ENCODE results near the gene MCF2L. TPM values are rescaled to one million over a fixed set of nuclear protein-coding genes. Genes with fewer than 3 reads are reported as not detected.
"Not testable (repeated sequence)": the region's sequence is repeated elsewhere in the genome, so short reads cannot be mapped to it uniquely, and the experiment has no call there.

MCF2L gene
- polyA plus RNA-seq, 1 donor from 2014 or later: 88.0 TPM

DNA sequence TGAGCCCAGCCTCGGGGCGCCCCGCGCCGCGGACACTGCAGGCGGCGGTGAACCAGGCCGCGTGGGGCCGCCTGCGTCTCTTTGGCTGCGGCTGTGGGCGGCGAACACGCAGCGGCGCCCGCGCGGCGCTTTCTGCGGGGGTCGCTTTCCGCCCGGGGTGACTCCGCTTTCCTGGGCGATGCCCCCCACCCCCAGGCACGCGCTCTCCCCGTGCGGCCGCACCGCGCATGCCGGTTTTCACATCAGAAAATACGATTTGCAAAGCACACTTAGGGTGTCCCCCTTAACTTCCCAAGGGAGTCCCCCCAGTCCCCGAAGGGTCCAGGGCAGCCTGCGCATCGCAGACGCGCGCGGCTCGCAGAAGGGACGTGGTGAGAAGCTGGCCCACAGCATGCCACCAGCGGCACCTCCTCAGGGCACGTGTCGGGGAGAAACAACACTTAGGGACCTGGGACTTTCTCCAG, 141.9 kb downstream of the MCF2L start:
- no peak overlapping the region for H2AFZ ChIP-seq (ENCODE audit: low read depth, low read length)
- no peaks in the 10 kb centered on the region for H3K36me3 ChIP-seq (ENCODE audit: insufficient read depth, low read length)
- H3K4me2 ChIP-seq (ENCODE audit: low read length): no peak overlapping the region
- H3K4me3 ChIP-seq (ENCODE audit: low read length): peak overlapping the region; percentile 62
- no peaks in the 10 kb centered on the region for H4K20me1 ChIP-seq (ENCODE audit: insufficient read depth)
- H3K9me2 ChIP-seq (ENCODE audit: insufficient read depth, low read length): no peaks in the 10 kb centered on the region
- no peaks in the 10 kb centered on the region for H3K79me2 ChIP-seq (replicated peaks; ENCODE audit: insufficient read depth, low read length)
- H3K27me3 ChIP-seq (ENCODE audit: insufficient read depth, low read depth, low read length): peaks cover 22% of the 10 kb centered on the region
- TF ChIP-seq EP300 (conservative IDR thresholded peaks at IDR 0.05; ENCODE audit: poor library complexity, severe bottlenecking) (no peak), TAF1 (IDR thresholded peaks at IDR 0.05; ENCODE audit: low read depth) (no peak), SMC3 (conservative IDR thresholded peaks at IDR 0.05; ENCODE audit: poor library complexity) (no peak), RAD21 (conservative IDR thresholded peaks at IDR 0.05) (no peak), MXI1 (conservative IDR thresholded peaks at IDR 0.05; ENCODE audit: poor library complexity, severe bottlenecking) (no peak), POLR2AphosphoS5 (IDR thresholded peaks at IDR 0.05) (no peak), EZH2 (IDR thresholded peaks at IDR 0.05; ENCODE audit: borderline replicate concordance, insufficient read depth, low read length, poor library complexity, severe bottlenecking) (no peak)
- TF ChIP-seq, protein P1, sequence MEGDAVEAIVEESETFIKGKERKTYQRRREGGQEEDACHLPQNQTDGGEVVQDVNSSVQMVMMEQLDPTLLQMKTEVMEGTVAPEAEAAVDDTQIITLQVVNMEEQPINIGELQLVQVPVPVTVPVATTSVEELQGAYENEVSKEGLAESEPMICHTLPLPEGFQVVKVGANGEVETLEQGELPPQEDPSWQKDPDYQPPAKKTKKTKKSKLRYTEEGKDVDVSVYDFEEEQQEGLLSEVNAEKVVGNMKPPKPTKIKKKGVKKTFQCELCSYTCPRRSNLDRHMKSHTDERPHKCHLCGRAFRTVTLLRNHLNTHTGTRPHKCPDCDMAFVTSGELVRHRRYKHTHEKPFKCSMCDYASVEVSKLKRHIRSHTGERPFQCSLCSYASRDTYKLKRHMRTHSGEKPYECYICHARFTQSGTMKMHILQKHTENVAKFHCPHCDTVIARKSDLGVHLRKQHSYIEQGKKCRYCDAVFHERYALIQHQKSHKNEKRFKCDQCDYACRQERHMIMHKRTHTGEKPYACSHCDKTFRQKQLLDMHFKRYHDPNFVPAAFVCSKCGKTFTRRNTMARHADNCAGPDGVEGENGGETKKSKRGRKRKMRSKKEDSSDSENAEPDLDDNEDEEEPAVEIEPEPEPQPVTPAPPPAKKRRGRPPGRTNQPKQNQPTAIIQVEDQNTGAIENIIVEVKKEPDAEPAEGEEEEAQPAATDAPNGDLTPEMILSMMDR (IDR thresholded peaks at IDR 0.05; ENCODE audit: poor library complexity, severe bottlenecking): no peak
- TF ChIP-seq, protein P2, sequence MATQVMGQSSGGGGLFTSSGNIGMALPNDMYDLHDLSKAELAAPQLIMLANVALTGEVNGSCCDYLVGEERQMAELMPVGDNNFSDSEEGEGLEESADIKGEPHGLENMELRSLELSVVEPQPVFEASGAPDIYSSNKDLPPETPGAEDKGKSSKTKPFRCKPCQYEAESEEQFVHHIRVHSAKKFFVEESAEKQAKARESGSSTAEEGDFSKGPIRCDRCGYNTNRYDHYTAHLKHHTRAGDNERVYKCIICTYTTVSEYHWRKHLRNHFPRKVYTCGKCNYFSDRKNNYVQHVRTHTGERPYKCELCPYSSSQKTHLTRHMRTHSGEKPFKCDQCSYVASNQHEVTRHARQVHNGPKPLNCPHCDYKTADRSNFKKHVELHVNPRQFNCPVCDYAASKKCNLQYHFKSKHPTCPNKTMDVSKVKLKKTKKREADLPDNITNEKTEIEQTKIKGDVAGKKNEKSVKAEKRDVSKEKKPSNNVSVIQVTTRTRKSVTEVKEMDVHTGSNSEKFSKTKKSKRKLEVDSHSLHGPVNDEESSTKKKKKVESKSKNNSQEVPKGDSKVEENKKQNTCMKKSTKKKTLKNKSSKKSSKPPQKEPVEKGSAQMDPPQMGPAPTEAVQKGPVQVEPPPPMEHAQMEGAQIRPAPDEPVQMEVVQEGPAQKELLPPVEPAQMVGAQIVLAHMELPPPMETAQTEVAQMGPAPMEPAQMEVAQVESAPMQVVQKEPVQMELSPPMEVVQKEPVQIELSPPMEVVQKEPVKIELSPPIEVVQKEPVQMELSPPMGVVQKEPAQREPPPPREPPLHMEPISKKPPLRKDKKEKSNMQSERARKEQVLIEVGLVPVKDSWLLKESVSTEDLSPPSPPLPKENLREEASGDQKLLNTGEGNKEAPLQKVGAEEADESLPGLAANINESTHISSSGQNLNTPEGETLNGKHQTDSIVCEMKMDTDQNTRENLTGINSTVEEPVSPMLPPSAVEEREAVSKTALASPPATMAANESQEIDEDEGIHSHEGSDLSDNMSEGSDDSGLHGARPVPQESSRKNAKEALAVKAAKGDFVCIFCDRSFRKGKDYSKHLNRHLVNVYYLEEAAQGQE (IDR thresholded peaks at IDR 0.05; ENCODE audit: borderline replicate concordance): no peak
- peaks cover 7% of the 10 kb centered on the region for H3K9me3 ChIP-seq (ENCODE audit: low read length)
- no peak overlapping the region for H3K9ac ChIP-seq (ENCODE audit: low read length)
- no peak overlapping the region for H3K27ac ChIP-seq (ENCODE audit: low read length)
- H3F3A ChIP-seq (ENCODE audit: insufficient read depth, low read length, poor library complexity, severe bottlenecking): no peaks in the 10 kb centered on the region

DNA sequence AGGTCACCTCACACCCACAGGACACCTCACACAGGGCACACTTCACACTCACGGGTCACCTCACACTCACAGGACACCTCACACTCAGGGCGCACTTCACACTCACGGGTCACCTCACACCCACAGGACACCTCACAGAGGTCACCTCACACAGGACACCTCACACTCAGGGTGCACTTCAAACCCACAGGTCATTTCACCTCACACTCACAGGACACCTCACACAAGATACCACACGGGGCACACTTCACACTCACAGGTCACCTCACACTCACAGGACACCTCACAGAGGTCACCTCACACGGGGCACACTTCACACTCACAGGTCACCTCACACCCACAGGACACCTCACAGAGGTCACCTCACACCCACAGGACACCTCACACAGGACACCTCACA, 142.8 kb downstream of the MCF2L start:
- H2AFZ ChIP-seq (ENCODE audit: low read depth, low read length); H4K20me1 ChIP-seq (ENCODE audit: insufficient read depth); H3K27ac ChIP-seq (ENCODE audit: low read length); H3K4me3 ChIP-seq (ENCODE audit: low read length); H3K4me2 ChIP-seq (ENCODE audit: low read length); H3K36me3 ChIP-seq (ENCODE audit: insufficient read depth, low read length); H3F3A ChIP-seq (ENCODE audit: insufficient read depth, low read length, poor library complexity, severe bottlenecking); H3K79me2 ChIP-seq (replicated peaks; ENCODE audit: insufficient read depth, low read length); H3K9ac ChIP-seq (ENCODE audit: low read length); H3K9me3 ChIP-seq (ENCODE audit: low read length); H3K9me2 ChIP-seq (ENCODE audit: insufficient read depth, low read length): not testable (repeated sequence)
- peaks cover 22% of the 10 kb centered on the region for H3K27me3 ChIP-seq (ENCODE audit: insufficient read depth, low read depth, low read length)

DNA sequence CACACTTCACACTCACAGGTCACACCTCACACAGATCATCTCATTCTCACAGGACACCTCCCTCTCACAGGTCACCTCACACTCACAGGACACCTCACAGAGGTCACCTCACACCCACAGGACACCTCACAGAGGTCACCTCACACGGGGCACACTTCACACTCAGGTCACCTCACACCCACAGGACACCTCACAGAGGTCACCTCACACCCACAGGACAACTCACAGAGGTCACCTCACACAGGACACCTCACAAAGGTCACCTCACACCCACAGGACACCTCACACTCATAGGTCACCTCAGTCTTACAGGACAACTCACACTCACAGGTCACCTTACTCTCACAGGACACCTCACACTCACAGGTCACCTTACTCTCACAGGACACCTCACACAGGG, 143.5 kb downstream of the MCF2L start:
- peaks cover 22% of the 10 kb centered on the region for H3K27me3 ChIP-seq (ENCODE audit: insufficient read depth, low read depth, low read length)
- H3K9me2 ChIP-seq (ENCODE audit: insufficient read depth, low read length); H4K20me1 ChIP-seq (ENCODE audit: insufficient read depth); H3F3A ChIP-seq (ENCODE audit: insufficient read depth, low read length, poor library complexity, severe bottlenecking); H3K79me2 ChIP-seq (replicated peaks; ENCODE audit: insufficient read depth, low read length); H3K27ac ChIP-seq (ENCODE audit: low read length); H3K9me3 ChIP-seq (ENCODE audit: low read length); H3K4me2 ChIP-seq (ENCODE audit: low read length); H3K4me3 ChIP-seq (ENCODE audit: low read length); H3K36me3 ChIP-seq (ENCODE audit: insufficient read depth, low read length); H3K9ac ChIP-seq (ENCODE audit: low read length); H2AFZ ChIP-seq (ENCODE audit: low read depth, low read length): not testable (repeated sequence)

Data from neural cell (in vitro differentiated cells).